Measurements from ENCODE around the gene GPSM3. TPM values are rescaled to one million over a fixed set of nuclear protein-coding genes. Genes with fewer than 3 reads are reported as not detected.

The GPSM3 gene
- total RNA-seq, 1 donor from 2014 or later = 15.7 TPM

DNA sequence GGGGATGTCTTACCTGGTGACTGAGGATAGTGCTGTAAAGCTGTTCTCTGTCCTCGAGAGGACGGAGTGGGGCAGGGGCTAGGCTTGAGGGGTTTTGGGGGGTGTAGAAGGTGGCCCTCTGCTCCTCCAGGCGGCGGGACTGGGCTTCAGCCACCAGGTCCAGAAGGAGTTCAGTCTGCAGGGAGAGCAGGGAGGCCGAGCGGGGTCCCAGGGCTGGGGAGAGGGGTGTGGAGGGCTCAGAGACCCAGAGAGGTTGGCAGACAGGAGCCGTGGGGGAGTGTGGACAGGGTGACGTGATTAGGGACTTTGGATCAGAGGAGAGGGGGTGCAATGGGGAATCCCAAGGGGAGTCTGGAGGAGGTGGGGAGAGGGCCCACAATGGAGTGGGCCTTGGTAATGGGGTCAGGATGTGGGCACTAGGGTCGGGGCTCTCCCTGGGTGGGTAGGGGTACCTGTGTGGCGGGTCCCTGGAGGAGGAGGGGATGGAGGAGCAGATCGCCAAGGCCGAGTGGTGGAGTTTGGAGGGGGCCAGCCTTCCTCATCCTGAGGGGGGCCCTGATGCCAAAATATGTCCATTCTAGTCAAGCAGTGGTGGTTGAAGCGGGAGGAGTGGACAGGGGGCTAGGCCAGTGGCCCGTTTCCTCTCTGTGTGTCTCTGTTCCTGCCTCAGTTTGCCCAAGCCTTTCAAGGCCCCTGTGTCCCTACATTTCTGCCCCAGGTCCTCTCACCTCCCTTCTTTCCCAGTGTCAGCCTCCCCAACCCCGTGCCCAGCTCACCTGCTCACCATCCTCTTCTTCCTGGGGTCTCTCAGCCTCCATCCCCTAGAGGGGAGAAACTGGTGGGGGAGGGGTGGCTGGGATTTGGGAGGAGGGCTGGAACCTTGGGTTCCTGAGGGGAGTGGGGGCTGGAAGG, 491 bp downstream of the GPSM3 start:
- no peak overlapping the region for H3K4me3 ChIP-seq (ENCODE audit: low read depth, low read length)
- TF ChIP-seq, protein P1, sequence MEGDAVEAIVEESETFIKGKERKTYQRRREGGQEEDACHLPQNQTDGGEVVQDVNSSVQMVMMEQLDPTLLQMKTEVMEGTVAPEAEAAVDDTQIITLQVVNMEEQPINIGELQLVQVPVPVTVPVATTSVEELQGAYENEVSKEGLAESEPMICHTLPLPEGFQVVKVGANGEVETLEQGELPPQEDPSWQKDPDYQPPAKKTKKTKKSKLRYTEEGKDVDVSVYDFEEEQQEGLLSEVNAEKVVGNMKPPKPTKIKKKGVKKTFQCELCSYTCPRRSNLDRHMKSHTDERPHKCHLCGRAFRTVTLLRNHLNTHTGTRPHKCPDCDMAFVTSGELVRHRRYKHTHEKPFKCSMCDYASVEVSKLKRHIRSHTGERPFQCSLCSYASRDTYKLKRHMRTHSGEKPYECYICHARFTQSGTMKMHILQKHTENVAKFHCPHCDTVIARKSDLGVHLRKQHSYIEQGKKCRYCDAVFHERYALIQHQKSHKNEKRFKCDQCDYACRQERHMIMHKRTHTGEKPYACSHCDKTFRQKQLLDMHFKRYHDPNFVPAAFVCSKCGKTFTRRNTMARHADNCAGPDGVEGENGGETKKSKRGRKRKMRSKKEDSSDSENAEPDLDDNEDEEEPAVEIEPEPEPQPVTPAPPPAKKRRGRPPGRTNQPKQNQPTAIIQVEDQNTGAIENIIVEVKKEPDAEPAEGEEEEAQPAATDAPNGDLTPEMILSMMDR (conservative IDR thresholded peaks at IDR 0.05; ENCODE audit: low read depth, low read length) = no peak
- no peak for DNase-seq (ENCODE audit: low read depth)

DNA sequence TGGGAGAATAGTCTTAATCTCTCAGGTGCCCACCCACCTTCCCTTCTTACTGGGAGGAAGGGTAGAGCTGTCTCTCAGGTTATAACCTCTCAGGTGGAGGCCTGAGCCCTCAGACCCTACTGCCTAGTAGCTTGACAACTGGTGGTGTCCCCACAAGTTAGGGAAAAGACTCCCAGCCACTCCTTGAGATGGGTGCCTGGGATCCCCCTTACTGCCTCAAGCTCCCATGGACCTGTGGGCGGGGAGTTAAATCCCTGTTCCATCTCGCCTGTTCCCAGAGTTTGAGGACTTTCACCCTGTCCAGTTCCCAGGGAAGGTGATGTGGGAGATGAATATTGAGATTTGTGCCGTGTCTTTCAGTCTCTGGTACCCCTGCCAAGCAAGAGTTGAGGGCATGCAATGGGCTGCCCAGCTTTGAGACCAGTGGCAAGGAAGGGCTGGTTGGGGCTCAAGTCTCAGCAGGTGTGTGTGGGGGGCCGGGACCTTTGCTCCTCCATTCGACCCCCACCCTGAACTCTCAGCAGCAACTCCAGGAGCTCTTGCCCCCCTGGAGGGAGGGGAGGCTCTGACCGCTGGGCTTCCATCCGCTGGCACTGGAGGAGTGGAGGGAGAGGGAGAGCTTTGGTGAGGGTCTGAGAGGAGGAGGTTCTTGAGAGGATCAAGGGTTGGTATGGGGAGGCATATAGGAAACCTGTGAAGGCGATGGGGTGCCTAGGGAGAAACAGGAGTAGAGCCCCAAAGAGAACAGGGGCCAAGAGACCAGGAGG, 1.3 kb downstream of the GPSM3 start:
- peak overlapping the region; percentile 82 for H3K4me3 ChIP-seq (ENCODE audit: low read depth, low read length)

DNA sequence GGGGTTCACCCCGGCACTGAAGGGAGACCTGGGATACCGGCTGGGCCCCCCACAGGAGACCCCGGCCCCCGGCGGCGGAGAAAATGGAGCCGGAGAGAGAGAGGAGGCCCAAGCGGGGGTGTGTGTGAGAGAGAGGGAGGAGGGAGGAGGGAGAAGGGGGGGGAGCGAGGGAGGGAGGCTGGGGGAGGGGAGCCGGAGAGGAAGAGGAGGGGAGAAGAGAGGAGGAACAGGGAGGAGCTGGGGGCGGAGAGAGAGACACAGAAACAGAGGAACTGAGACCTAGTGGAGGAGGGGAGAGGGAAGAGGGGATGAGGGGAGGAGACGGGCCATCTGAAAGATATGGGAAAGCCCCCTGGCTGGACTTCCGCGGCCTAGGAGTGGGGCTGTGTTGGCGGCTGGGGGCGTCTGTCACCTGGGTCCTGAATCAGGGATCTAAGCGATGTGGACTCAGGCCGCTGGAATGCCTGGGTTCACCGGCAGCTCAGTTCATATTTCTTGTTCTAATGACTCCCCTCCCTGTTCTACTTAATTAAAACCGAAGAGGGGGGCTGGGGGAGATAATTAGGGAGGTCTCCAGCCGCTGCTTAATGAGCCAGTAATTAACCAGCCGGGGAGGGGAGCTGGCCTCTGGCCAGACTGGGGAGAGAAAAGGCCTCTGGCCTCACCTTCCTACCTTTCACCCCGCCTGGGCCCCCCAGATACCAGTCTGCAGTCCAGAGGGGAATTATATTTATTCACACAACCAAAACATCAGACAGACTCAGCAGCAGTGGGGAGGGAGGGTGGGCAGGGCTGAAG, 2.2 kb downstream of the GPSM3 start, which contains the start of gene PBX2:
PBX2 (minus strand) TSS at position 149 of the 798 bp plus-strand sequence. CDS start 287 bp downstream, outside the sequence.
- peak within 1 kb of the TSS; percentile 82 for H3K4me3 ChIP-seq (ENCODE audit: low read depth, low read length)
- TF ChIP-seq, protein P1 (conservative IDR thresholded peaks at IDR 0.05; ENCODE audit: low read depth, low read length) = no peak
- DNase-seq (ENCODE audit: low read depth) = no peak

More for the DNA sequence above, 1.3 kb downstream of the GPSM3 start:
- TF ChIP-seq, protein P1 (conservative IDR thresholded peaks at IDR 0.05; ENCODE audit: low read depth, low read length) = no peak
- DNase-seq (ENCODE audit: low read depth) = no peak

DNA sequence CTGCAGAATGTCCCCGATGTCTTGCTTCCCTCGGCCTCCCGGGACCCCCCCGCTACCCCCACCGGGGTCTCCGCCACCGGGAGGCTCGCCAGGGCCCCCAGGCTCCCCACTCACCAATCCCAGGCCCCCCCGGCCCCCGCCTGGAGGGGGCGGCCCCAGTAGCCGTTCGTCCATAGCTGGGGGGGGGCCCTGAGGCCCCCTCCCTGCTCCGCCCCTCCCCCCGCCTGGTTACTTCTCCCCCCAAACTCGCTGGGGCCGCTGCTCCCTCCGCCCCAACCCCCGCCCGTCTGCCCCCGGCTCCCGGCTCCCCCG, 2.7 kb downstream of the GPSM3 start:
- H3K4me3 ChIP-seq (ENCODE audit: low read depth, low read length) = peak overlapping the region; percentile 82
- TF ChIP-seq, protein P1 (conservative IDR thresholded peaks at IDR 0.05; ENCODE audit: low read depth, low read length) = no peak
- no peak for DNase-seq (ENCODE audit: low read depth)

DNA sequence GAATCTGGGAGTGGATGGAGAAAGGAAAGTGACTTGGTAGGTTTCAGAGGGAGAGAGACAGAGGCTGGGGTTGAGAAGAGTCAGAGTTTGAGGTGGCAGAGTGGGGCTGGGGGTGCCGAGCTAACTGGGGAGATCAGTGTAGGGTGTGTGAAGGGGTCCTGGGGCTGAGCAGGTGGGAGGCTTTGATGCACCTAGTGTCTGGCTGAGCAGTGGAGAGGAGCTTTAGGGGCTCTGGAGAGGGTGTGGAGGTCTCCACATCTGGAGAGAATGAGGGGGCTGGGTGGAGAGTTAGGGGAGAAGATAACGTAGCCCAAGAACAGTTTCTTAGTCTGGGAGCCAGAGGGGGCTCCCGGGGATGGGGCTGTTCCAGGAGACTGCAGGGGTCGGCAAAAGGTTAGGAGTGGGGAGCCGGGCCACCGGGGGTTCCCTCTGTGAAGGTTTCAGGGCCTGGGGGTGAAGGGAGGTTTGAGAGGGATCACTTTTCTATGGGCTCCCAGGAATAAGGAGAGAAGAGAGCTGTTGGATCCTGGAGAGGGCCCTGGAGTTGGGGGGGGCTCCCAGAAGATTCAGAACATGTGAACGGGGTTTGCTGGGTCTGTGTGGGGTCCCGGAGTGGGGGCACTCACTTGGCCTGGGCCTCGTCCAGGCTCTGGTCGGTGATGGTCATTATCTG, 3.2 kb downstream of the GPSM3 start:
- TF ChIP-seq, protein P1 (conservative IDR thresholded peaks at IDR 0.05; ENCODE audit: low read depth, low read length) = no peak
- no peak for DNase-seq (ENCODE audit: low read depth)
- peak overlapping the region; percentile 82 for H3K4me3 ChIP-seq (ENCODE audit: low read depth, low read length)

All from epithelial cell of proximal tubule (primary cell).